AG09309 (cell line): ENCODE results near the gene SPN.
"Not testable (repeated sequence)": the region's sequence is repeated elsewhere in the genome, so short reads cannot be mapped to it uniquely, and the experiment has no call there.

ENCODE experiments used
- DNase-seq: peaks from one replicate; pipeline ENCODE4 v3.0.0-alpha.2; 2010; ENCODE audit warnings: low read depth
- H3K4me3 ChIP-seq: 2 replicates; pipeline ENCODE4 v1.5.1; 2011; ENCODE audit warnings: mild to moderate bottlenecking, low read depth, low read length, moderate library complexity; ENCODE audit not compliant: control insufficient read depth
- TF ChIP-seq, protein P1 (sequence below): IDR thresholded peaks from 2 replicates; pipeline ENCODE4 v1.5.1; 2011; ENCODE audit warnings: mild to moderate bottlenecking, low read depth, low read length, inconsistent platforms; ENCODE audit not compliant: insufficient read depth, control insufficient read depth; ENCODE audit errors: missing control alignments

The SPN gene

DNA sequence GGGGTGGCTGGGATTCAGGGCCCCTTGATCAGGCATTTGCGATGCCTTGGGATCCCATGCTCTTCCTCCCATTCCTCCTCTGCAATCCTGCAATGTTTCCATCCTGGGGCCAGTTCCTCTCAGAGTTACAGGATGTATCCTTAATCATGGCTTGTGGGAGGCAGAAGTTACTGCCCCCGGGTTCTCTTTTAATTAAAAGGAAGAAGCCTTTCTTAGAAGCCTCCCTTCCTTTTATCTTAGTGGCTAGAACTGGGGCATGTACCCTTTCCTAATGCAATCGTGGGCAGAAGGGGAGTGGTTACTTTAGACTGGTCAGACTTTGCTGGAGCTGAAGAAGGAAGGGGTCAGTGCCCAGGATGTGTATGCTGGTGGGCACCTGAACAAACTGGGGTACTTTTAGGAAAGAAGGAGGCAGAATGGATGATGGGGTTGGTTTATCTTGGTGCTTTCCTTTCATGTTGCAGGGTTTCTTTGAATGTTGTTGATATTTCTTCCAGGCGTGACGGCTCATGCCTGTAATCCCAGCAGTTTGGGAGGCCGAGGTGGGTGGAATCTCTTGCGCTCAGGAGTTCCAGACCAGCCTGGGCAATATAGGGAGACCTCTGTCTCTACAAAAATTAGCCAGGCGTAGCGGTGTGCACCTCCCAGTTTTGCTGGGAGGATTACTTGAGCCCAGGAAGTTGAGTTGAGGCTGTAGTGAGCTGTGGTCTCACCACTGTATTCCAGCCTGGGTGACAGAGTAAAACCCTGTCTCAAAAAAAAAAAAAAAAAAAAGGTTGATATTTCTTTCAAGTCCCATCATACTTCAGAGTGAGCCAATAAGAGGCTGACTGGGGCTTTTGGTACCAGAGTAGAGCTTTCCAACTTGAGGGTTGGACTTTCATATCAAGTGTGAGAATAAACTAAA is 13.2 kb upstream of the SPN start:
- DNase-seq, result no peak

DNA sequence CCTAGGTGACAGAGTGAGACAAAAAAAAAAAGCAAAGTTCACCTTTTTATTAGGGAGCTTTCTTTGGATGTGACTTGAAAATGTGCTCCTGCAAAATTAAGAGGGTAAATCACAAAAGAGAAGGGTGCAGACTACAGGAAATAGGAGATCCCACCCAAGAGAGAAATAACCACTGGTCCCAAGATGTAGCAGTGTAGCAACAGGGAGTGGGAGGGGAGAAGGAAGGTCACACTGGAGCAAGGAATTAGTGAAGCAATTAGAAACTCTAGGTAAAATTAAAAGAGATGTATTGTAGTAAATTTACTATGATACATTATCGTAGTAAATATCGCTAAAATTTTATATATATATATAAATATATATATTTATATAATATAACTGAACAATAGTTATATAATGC is 12.3 kb upstream of the SPN start:
- H3K4me3 ChIP-seq, result no peak overlapping the region
- TF ChIP-seq, protein P1, sequence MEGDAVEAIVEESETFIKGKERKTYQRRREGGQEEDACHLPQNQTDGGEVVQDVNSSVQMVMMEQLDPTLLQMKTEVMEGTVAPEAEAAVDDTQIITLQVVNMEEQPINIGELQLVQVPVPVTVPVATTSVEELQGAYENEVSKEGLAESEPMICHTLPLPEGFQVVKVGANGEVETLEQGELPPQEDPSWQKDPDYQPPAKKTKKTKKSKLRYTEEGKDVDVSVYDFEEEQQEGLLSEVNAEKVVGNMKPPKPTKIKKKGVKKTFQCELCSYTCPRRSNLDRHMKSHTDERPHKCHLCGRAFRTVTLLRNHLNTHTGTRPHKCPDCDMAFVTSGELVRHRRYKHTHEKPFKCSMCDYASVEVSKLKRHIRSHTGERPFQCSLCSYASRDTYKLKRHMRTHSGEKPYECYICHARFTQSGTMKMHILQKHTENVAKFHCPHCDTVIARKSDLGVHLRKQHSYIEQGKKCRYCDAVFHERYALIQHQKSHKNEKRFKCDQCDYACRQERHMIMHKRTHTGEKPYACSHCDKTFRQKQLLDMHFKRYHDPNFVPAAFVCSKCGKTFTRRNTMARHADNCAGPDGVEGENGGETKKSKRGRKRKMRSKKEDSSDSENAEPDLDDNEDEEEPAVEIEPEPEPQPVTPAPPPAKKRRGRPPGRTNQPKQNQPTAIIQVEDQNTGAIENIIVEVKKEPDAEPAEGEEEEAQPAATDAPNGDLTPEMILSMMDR, result no peak
- DNase-seq, result no peak

More for the DNA sequence above, 13.2 kb upstream of the SPN start:
- no peak overlapping the region for H3K4me3 ChIP-seq
- TF ChIP-seq, protein P1, result no peak

DNA sequence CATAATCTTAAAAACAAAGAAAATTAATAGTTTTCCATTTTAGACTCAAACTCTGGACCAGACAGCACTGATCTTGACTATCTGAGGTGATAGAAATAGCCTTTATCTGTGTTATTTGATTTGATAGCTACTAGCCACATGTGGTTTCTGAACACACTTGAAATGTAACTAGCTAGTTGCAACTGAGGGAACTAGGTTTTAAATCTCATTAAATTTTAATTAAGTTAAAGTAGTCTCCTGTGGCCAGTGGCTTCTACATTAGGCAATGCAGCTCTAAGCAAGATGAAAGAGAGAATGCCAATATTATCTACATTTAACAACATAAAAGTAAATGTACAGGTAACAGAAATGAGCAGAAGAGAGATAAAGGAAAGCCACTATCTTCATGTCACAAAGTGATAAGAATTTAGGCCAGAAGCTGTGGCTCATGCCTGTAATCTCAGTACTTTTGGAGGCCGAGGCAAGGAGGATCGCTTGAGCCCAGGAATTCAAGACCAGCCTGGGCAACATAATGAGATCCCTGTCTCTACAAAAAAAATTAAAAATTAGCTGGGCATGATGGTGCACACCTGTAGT is 11.2 kb upstream of the SPN start:
- H3K4me3 ChIP-seq, result no peak overlapping the region
- TF ChIP-seq, protein P1, result no peak
- DNase-seq, result no peak

DNA sequence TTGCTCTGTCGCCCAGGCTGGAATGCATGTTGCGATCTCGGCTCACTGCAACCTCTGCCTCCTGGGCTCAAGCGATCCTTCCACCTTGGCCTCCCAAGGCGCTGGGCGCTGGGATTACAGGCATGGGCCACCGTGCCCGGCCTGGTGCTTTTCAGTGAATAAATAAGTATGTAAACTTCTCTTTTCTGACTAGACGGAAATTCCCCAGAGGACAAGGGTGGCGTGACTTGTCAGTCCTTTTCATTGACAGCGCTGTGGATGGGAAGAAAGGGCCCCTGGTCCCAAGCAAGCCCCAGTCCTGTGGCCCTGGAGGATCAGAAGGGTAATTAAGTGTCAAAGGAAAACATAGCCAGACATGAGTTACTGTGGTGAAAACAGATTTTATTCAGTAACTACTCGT is 9.6 kb upstream of the SPN start:
- no peak overlapping the region for H3K4me3 ChIP-seq
- TF ChIP-seq, protein P1, result no peak
- no peak for DNase-seq

DNA sequence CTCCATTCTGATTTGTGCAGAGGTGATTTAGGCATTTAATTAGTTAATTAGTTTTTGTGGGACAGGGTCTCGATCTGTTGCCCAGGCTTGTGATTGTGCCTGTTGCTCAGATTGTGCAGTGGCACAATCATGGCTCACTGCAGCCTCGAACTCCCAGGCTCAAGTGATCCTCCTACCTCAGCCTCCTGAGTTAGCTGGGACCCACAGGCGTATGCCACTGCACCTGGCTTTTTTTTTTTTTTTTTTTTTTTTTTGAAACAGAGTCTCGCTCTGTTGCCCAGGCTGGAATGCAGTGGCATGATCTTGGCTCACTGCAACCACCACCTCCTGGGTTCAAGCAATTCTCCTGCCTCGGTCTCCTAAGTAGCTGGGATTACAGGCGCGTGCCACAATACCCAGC is 9.2 kb upstream of the SPN start:
- not testable (repeated sequence) for DNase-seq, H3K4me3 ChIP-seq

DNA sequence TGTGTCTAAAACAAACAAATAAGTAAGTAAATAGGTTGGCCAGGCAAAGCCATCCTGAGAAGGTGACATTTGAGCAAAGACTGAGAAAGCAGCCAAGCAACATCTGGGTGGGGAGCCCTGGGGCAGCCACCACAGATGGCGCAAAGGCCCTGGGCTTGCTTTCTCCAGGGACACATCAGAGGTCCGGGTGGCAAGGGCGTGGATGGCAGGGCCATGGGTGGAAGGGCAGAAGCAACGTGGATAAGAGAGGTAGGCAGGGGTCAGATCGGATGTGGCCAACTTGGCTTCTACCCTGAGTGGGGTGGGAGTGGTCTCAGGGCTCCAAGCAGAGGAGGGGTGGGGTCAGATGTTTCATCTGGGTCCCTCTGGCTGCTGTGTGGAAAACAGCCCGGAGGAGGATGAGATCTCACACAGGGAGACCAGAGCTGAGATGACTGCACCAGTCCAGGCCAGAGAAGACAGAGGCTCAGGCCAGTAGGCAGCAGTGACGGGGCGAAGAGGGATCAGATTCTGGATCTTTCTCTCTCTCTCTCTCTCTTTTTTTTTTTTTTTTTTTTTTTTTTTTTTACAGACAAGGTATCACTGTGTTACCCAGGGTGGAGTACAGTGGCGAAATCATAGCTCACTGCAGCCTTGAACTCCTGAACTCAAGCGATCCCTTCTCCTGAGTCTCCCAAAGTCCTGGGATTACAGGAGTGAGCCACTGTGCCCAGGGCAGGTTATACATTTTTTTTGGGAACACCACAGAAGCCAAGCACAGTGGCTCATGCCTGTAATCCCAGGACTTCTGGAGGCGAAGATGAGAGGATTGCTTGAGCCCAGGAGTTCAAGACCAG is 6.1 kb upstream of the SPN start:
- DNase-seq, result no peak
- TF ChIP-seq, protein P1, result no peak
- H3K4me3 ChIP-seq, result no peak overlapping the region

DNA sequence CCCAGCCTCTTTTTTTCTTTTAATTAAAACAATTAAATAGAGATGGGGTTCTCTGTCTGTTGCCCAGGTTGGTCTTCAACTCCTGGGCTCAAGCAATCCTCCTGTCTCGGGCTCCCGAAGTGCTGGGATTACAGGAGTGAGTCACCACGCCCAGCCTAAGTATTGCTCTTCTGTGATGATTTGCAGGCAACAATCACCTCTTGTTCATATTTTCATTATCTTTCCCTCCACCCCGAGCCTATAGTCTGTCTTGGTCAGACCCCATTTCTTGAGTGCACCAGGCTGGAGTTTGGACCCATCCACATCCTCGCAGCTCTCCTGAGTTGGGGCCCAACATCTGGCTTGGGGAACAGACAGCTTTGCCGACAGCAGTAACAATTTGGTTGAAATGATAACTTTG is 4.3 kb upstream of the SPN start:
- no peak overlapping the region for H3K4me3 ChIP-seq
- TF ChIP-seq, protein P1, result no peak
- DNase-seq, result no peak
